NCI-H524 treated with DMSO at 0.1 percent for 48 hours (cell line): Measurements from ENCODE around the gene CDC14B.
"Not testable (repeated sequence)": the region's sequence is repeated elsewhere in the genome, so short reads cannot be mapped to it uniquely, and the experiment has no call there.

ENCODE experiments used
- DNase-seq: peaks from one replicate; lab custom pipeline; 2025; lab: John Stamatoyannopoulos, UW

CDC14B gene

GRCh38 chr9:96619491-96620180, at the start of gene CDC14B:
CDC14B (minus strand) TSS chr9:96619843; CDS start chr9:96619378, 465 bp downstream.
- peak; percentile 57 for DNase-seq

- DNase-seq, result no peak
These were observed 49.4 kb upstream of the CDC14B start for GRCh38 chr9:96668868-96669534.

GRCh38 chr9:96667363-96667728, 47.7 kb upstream of the CDC14B start:
- no peak for DNase-seq

- peak; percentile 7 for DNase-seq
These were observed 47.2 kb upstream of the CDC14B start for GRCh38 chr9:96666653-96667362.

GRCh38 chr9:96665789-96666188, 46.1 kb upstream of the CDC14B start:
- DNase-seq, result no peak

GRCh38 chr9:96663506-96664120, 44.0 kb upstream of the CDC14B start:
- DNase-seq, result no peak

- DNase-seq, result no peak
These were observed 42.1 kb upstream of the CDC14B start for GRCh38 chr9:96661711-96662110.

- no peak for DNase-seq
These were observed 41.1 kb upstream of the CDC14B start for GRCh38 chr9:96660692-96661248.

- no peak for DNase-seq
These were observed 35.7 kb upstream of the CDC14B start, which contains the start of gene PRXL2C for GRCh38 chr9:96655198-96655851. PRXL2C (minus strand) TSS chr9:96655317; CDS start chr9:96655281, 36 bp downstream.

- DNase-seq, result peak; percentile 6
These were observed 35.0 kb upstream of the CDC14B start for GRCh38 chr9:96654450-96655197.

- DNase-seq, result no peak
These were observed 32.0 kb upstream of the CDC14B start for GRCh38 chr9:96651626-96652025.

- DNase-seq, result no peak
These were observed 30.1 kb upstream of the CDC14B start for GRCh38 chr9:96649620-96650324.

GRCh38 chr9:96646081-96646991, 26.7 kb upstream of the CDC14B start:
- DNase-seq, result no peak

- no peak for DNase-seq
These were observed 24.5 kb upstream of the CDC14B start for GRCh38 chr9:96644137-96644536.

- DNase-seq, result no peak
These were observed 21.9 kb upstream of the CDC14B start for GRCh38 chr9:96641514-96641913.

- no peak for DNase-seq
These were observed 19.1 kb upstream of the CDC14B start for GRCh38 chr9:96638606-96639364.

- no peak for DNase-seq
These were observed 16.7 kb upstream of the CDC14B start for GRCh38 chr9:96636368-96636767.

GRCh38 chr9:96633579-96633978, 13.9 kb upstream of the CDC14B start:
- DNase-seq, result not testable (repeated sequence)
